ENCODE measurements around the gene SKAP1.
"Not testable (repeated sequence)": the region's sequence is repeated elsewhere in the genome, so short reads cannot be mapped to it uniquely, and the experiment has no call there.

Gene SKAP1

DNA sequence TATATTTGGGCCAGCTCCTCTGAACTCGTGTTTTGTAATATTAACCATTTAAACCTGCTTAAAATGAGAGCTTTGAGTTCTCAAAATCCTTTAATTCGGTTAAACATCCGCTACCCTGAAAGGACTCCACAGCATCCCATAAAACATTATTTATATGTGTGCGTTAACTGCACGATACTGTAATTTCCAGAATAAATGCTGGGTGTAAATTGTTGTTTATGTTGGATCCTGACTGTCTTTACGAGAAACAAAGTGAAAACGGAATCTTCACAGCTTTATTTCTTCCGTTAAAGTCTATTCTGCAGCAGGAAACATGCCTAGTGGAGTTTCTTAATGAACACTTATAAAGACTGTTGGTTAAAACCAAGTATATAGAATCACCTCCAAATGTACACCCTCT, 179.1 kb downstream of the SKAP1 start:
- no peak for TF ChIP-seq ZFX (IDR thresholded peaks at IDR 0.05)
- TF ChIP-seq, protein P1, sequence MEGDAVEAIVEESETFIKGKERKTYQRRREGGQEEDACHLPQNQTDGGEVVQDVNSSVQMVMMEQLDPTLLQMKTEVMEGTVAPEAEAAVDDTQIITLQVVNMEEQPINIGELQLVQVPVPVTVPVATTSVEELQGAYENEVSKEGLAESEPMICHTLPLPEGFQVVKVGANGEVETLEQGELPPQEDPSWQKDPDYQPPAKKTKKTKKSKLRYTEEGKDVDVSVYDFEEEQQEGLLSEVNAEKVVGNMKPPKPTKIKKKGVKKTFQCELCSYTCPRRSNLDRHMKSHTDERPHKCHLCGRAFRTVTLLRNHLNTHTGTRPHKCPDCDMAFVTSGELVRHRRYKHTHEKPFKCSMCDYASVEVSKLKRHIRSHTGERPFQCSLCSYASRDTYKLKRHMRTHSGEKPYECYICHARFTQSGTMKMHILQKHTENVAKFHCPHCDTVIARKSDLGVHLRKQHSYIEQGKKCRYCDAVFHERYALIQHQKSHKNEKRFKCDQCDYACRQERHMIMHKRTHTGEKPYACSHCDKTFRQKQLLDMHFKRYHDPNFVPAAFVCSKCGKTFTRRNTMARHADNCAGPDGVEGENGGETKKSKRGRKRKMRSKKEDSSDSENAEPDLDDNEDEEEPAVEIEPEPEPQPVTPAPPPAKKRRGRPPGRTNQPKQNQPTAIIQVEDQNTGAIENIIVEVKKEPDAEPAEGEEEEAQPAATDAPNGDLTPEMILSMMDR (conservative IDR thresholded peaks at IDR 0.05) = no peak
- no peak overlapping the region for H3K27ac ChIP-seq

GRCh38 chr17:48250059-48250458, 180.0 kb downstream of the SKAP1 start:
- H3K27ac ChIP-seq = not testable (repeated sequence)

- no peak overlapping the region for H3K27ac ChIP-seq
- no peak for TF ChIP-seq ZFX (IDR thresholded peaks at IDR 0.05)
- TF ChIP-seq, protein P1 (conservative IDR thresholded peaks at IDR 0.05) = no peak
These were observed 182.4 kb downstream of the SKAP1 start for GRCh38 chr17:48247603-48248002.

DNA sequence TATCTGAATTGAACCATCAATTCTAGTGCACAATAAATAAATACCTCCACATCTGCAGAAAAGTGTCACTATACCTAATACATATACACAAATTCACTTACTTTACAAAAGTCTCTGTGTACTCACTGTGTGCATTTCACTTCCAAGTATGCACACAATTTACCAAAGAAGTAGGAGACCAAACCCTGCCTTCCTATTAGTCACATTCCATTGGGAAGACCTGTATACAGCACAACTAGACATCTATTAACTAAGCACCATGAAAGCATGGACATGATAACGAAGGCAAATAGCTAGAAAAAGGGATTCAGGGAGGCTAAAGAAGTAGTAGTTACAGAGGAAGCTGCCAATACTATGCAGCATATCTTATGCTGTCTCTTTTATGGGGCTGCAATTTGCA, 183.0 kb downstream of the SKAP1 start:
- no peak overlapping the region for H3K27ac ChIP-seq
- TF ChIP-seq ZFX (IDR thresholded peaks at IDR 0.05) = no peak
- TF ChIP-seq, protein P1 (conservative IDR thresholded peaks at IDR 0.05) = no peak

- TF ChIP-seq ZFX (IDR thresholded peaks at IDR 0.05) = no peak
- TF ChIP-seq, protein P1 (conservative IDR thresholded peaks at IDR 0.05) = no peak
- H3K27ac ChIP-seq = no peak overlapping the region
These were observed 183.4 kb downstream of the SKAP1 start for GRCh38 chr17:48246612-48247011.

GRCh38 chr17:48245465-48246033, 184.5 kb downstream of the SKAP1 start:
- H3K27ac ChIP-seq = not testable (repeated sequence)

DNA sequence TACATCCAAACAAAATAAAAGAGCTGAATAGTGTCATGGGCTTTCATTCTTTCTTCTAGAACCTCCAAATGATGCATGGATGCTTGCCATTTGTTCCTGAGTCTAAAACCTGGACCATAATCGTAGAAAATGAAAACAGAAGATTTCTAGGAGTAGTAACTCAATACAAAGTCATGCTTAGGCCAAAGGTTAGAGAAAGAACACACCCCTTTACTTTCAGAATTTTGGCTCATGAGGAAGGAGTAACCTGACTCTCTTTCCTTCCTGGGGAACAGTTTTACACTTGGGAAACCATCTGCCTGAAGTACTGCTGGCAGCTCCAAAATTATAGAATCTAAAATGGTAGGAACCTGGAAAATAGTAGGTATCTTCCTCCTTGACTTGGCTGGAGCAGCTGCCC, 185.2 kb downstream of the SKAP1 start:
- TF ChIP-seq, protein P1 (conservative IDR thresholded peaks at IDR 0.05) = no peak
- TF ChIP-seq ZFX (IDR thresholded peaks at IDR 0.05) = no peak
- H3K27ac ChIP-seq = no peak overlapping the region

- no peak for TF ChIP-seq ZFX (IDR thresholded peaks at IDR 0.05)
- TF ChIP-seq, protein P1 (conservative IDR thresholded peaks at IDR 0.05) = no peak
- H3K27ac ChIP-seq = no peak overlapping the region
These were observed 185.8 kb downstream of the SKAP1 start for GRCh38 chr17:48244121-48244711.

All from C4-2B (cell line).